Measurements from ENCODE around the gene WNT4. TPM values are rescaled to one million over a fixed set of nuclear protein-coding genes. Genes with fewer than 3 reads are reported as not detected.
A peak's percentile ranks its signal among the peaks of the same experiment; 100 is the strongest.

WNT4 gene
- polyA plus RNA-seq, 3 donors from 2014 or later = 0.08 TPM; not detected in 2

- H3K27ac Mint-ChIP-seq = no peak overlapping the region
Measured at GRCh38 chr1:22154626-22155025, 11.7 kb upstream of the WNT4 start.

GRCh38 chr1:22153660-22154437, 11.0 kb upstream of the WNT4 start:
- H3K4me3 Mint-ChIP-seq = no peak overlapping the region
- H3K9me3 Mint-ChIP-seq = no peaks in the 10 kb centered on the region
- H3K4me1 Mint-ChIP-seq = peaks cover 0 to 3% of the 10 kb centered on the region in 2 donors
- H3K36me3 Mint-ChIP-seq = peaks cover 0 to 3% (median 0%) of the 10 kb centered on the region in 3 donors
- peaks cover 0 to 10% (median 2%) of the 10 kb centered on the region in 3 donors for H3K27me3 Mint-ChIP-seq (ENCODE audit: low read depth in 3 of 3)
- no peak for DNase-seq
- no peak overlapping the region for H3K27ac Mint-ChIP-seq

More at GRCh38 chr1:22154626-22155025, 11.7 kb upstream of the WNT4 start:
- DNase-seq = no peak
- Mint-ChIP-seq H3K36me3 (peaks cover 0 to 3% (median 0%) of the 10 kb centered on the region in 3 donors), H3K4me1 (peaks cover 0 to 3% of the 10 kb centered on the region in 2 donors), H3K4me3 (no peak overlapping the region), H3K27me3 (ENCODE audit: low read depth in 3 of 3) (peaks cover 0 to 10% (median 2%) of the 10 kb centered on the region in 3 donors), H3K9me3 (no peaks in the 10 kb centered on the region)

DNA sequence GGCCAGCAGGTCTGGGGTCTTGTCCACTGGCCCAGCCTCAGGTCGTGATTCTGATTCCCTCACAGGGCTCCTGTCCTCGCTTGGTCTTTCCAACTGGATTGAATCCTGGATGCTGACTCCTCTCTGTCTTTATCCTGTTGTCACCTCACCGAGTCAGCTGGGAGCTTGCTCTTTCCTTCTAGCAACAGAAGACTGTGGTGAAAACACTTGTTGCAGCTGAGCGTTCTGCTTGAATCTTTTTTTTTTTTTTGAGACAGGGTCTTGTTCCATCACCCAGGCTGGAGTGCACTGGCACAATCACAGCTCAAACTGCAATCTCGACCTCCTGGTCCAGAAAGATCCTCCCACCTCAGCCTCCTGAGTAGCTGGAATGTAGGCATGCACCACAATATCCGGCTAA, 8.0 kb upstream of the WNT4 start:
- peaks cover 0 to 3% of the 10 kb centered on the region in 2 donors for H3K4me1 Mint-ChIP-seq
- H3K36me3 Mint-ChIP-seq = no peaks in the 10 kb centered on the region
- no peak overlapping the region for H3K27ac Mint-ChIP-seq
- no peak overlapping the region for H3K4me3 Mint-ChIP-seq
- no peaks in the 10 kb centered on the region for H3K9me3 Mint-ChIP-seq
- DNase-seq = no peak
- peaks cover 4 to 18% (median 7%) of the 10 kb centered on the region in 3 donors for H3K27me3 Mint-ChIP-seq (ENCODE audit: low read depth in 3 of 3)

DNA sequence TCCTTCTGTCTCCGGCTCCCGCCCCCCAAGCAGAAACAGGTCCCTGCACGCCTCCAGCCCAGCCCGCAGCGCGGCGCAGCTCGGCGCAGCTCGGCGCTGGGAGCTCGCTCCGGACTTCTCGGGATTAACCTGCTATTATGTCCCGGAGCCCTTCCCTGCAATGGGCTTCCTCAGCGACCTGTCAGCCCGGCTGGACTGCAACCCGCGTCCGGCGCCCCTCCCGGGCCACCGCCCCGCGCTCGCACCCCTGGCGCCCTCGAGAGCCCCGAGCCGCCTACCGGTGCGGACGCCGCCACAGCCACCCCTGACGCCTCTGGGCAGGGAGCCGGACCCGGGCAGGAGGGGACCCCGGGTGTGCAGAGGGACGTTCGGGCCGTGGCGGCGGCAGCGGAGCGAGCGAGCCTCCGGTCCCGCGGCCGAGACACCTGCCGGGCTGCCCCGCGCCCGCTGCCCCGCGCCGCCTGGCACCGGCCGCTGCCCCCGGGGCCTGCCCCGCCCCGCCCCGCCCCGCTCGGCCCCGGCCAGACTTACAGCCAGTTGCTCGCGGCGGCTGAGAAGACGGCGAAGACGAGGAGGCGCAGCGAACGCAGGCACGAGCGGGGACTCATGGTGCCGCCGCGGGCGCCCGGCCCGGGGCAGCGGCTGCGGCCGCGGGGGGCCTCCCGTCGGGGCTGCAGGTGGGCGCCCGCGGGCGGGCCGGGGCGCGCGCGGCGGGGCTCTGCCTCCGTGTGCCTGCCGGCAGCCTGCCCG, 407 bp downstream of the WNT4 start:
- Mint-ChIP-seq H3K9me3 (peaks cover 0 to 1% (median 0%) of the 10 kb centered on the region in 6 donors), H3K4me3 (peak overlapping the region in 3 of 5 donors; percentile 41 to 68 (median 57)), H3K36me3 (no peaks in the 10 kb centered on the region), H3K27ac (no peak overlapping the region), H3K4me1 (peaks cover 10 to 11% of the 10 kb centered on the region in 2 donors), H3K27me3 (ENCODE audit: low read depth in 3 of 3) (peaks cover 21 to 32% (median 22%) of the 10 kb centered on the region in 3 donors)
- peak in 1 of 3 donors; percentile 5 for DNase-seq

- Mint-ChIP-seq H3K36me3 (no peaks in the 10 kb centered on the region), H3K4me3 (peak overlapping the region; percentile 41 to 68 (median 63)), H3K9me3 (peaks cover 0 to 1% (median 0%) of the 10 kb centered on the region in 6 donors), H3K4me1 (peaks cover 10 to 11% of the 10 kb centered on the region in 2 donors), H3K27me3 (ENCODE audit: low read depth in 3 of 3) (peaks cover 19 to 32% (median 22%) of the 10 kb centered on the region in 3 donors), H3K27ac (no peak overlapping the region)
- no peak for DNase-seq
Measured at GRCh38 chr1:22141554-22142314, 1.2 kb downstream of the WNT4 start.

GRCh38 chr1:22140694-22141093, 2.2 kb downstream of the WNT4 start:
- Mint-ChIP-seq H3K27me3 (ENCODE audit: low read depth in 3 of 3) (peaks cover 17 to 23% (median 17%) of the 10 kb centered on the region in 3 donors), H3K4me1 (peaks cover 10 to 11% of the 10 kb centered on the region in 2 donors), H3K9me3 (peaks cover 0 to 1% (median 0%) of the 10 kb centered on the region in 6 donors), H3K4me3 (peak overlapping the region in 1 of 5 donors; percentile 41), H3K27ac (no peak overlapping the region), H3K36me3 (no peaks in the 10 kb centered on the region)
- DNase-seq = no peak

DNA sequence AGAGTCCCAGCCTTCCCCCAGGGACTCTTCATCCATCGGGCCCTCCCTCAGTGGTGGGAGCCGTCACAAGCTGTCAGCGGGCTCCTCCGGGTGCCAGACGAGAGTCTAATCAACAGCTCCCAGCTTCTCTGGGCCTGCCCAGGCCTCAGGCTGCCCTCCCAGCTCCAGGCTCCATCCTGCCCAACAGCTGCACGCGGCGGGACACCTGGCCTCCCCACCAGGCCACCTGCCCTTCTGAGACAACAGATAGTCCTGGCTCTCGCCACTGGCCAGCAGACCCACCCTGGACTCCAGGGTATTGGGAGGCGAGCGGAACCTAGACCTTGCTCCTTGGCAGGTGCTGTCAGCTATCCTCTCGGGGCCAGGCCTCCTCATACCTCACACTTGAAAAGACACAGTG, 3.1 kb downstream of the WNT4 start:
- Mint-ChIP-seq H3K27ac (no peak overlapping the region), H3K4me1 (peaks cover 10 to 11% of the 10 kb centered on the region in 2 donors), H3K9me3 (peaks cover 0 to 1% (median 0%) of the 10 kb centered on the region in 6 donors), H3K36me3 (no peaks in the 10 kb centered on the region), H3K27me3 (ENCODE audit: low read depth in 3 of 3) (peaks cover 13 to 15% (median 14%) of the 10 kb centered on the region in 3 donors), H3K4me3 (no peak overlapping the region)
- no peak for DNase-seq

DNA sequence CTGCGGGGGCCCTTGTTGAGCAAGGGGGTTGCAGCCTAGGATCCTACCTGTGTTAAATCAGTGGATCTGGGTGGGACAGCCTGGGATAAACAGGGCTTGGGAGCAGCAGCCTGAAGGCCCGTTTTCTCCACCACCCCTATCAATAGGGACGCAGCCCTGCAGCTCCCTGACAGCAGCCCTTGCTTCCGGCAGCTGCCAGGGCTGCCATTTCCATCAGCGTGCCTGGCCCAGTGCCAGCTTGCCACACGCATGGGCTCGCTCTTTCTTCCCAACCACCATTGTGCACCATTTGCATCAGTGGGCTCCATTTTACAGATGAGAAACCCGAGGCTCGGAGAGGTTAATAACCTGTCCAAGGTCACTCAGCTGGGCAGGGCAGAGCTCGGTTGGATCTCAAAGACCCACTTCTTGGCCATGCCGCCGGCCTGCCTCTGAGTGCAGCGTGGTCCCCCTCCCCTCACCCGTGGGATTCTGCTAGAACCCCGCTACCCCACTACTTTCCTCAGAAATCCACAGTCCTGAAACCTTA, 3.8 kb downstream of the WNT4 start:
- H3K4me1 Mint-ChIP-seq = peaks cover 6 to 11% of the 10 kb centered on the region in 2 donors
- H3K9me3 Mint-ChIP-seq = no peaks in the 10 kb centered on the region
- H3K27ac Mint-ChIP-seq = no peak overlapping the region
- no peaks in the 10 kb centered on the region for H3K36me3 Mint-ChIP-seq
- no peak for DNase-seq
- H3K4me3 Mint-ChIP-seq = no peak overlapping the region
- peaks cover 7 to 10% (median 8%) of the 10 kb centered on the region in 3 donors for H3K27me3 Mint-ChIP-seq (ENCODE audit: low read depth in 3 of 3)

DNA sequence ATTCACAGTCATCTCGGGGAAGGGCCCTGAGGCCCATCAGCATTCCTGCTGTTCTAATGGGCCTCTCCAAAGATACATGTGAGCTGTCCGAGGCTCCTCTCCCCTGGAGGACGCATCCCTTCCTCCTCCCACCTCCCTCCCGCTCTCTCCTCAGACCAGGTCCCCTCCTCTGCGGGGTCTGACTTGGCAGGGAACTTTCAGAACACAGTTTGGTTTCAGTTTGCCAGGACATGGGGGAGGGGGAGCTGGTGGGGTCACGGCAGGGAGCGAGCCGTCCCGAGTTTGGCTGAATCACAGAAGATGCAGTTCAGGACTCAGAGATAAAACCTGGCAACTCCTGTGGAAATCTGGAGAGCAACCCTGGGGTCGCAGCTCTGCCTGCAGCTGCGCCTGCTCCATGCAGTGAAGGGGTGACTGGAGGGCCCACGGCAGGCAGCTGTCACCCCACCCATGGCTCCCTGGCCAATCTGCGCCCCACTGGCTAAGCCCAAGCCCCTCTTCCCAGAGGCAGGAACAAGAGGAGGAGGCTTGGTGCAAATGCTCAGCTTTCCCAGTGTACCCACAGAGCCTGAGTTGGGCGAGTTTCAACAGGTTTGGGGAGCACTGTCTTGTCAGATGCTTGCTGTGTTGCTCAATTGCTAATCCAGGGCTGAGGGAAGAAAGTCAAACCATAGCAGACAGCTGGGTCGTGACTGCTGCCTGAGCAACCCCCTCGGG, 5.7 kb downstream of the WNT4 start:
- peaks cover 2 to 4% (median 4%) of the 10 kb centered on the region in 3 donors for H3K27me3 Mint-ChIP-seq (ENCODE audit: low read depth in 3 of 3)
- H3K4me3 Mint-ChIP-seq = no peak overlapping the region
- no peaks in the 10 kb centered on the region for H3K9me3 Mint-ChIP-seq

DNA sequence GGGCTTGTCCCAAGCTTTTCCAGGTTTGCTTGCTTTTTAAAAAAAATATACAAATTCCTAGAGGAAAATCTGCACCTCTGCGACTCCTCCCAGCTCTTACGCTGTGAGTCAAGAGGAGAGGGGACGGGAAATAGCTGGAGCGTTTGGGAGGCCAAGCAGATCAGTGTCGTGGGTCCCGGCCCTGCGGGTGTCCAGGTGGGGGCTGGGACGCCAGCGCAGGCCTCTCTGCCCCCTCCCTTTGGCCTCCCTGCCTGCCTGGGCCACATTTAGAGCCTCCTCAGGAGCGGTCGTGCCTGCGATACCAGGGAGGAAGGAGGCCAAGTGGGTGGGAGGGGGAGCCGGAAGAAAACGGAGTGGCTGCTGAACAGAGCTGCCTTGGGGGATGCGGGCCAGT, 9.0 kb downstream of the WNT4 start:
- no peaks in the 10 kb centered on the region for H3K36me3 Mint-ChIP-seq
- no peaks in the 10 kb centered on the region for H3K4me1 Mint-ChIP-seq
- no peaks in the 10 kb centered on the region for H3K27me3 Mint-ChIP-seq (ENCODE audit: low read depth in 3 of 3)
- no peak overlapping the region for H3K4me3 Mint-ChIP-seq
- no peak overlapping the region for H3K27ac Mint-ChIP-seq
- no peaks in the 10 kb centered on the region for H3K9me3 Mint-ChIP-seq
- DNase-seq = no peak

More for the DNA sequence above, 5.7 kb downstream of the WNT4 start:
- no peak for DNase-seq
- peaks cover 0 to 5% of the 10 kb centered on the region in 2 donors for H3K4me1 Mint-ChIP-seq
- no peaks in the 10 kb centered on the region for H3K36me3 Mint-ChIP-seq
- no peak overlapping the region for H3K27ac Mint-ChIP-seq

DNA sequence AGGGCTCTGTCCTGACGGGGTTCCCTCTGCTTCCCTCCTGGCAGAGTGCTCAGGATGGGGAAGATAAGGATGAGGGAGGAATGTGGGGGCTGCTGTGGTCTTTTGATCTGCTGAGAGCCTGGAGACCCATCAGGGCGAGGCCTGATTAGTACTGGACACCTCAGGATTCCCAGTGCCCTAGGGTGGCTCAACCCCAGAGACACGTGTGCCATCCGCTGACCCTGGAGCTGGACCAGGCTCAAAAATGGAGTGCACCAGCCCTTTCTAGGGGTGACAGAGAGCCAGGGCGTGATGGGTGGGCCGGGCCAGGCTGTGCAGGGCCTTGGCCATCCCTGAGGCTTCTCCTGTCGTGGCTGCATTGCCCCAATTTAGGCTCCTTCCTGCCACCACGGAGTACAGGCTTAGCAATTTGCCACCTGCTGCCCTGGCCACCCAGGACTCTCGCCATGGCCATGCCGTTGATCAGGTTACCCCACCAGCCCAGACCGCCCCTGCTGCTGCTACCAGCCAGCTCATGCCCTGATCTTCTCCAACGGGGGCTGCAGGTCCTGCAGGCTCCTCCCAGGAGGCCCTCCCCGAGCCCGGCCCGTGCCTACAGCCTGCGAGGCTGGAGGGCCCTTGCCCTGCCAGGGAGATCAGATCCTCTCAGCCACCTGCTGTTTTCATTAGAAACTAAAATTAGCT, 9.5 kb downstream of the WNT4 start:
- H3K9me3 Mint-ChIP-seq = no peaks in the 10 kb centered on the region
- H3K36me3 Mint-ChIP-seq = no peaks in the 10 kb centered on the region

GRCh38 chr1:22132517-22133235, 10.2 kb downstream of the WNT4 start:
- DNase-seq = no peak
- no peaks in the 10 kb centered on the region for H3K27me3 Mint-ChIP-seq (ENCODE audit: low read depth in 3 of 3)
- no peaks in the 10 kb centered on the region for H3K9me3 Mint-ChIP-seq
- H3K36me3 Mint-ChIP-seq = no peaks in the 10 kb centered on the region
- H3K4me3 Mint-ChIP-seq = no peak overlapping the region
- no peak overlapping the region for H3K27ac Mint-ChIP-seq
- no peaks in the 10 kb centered on the region for H3K4me1 Mint-ChIP-seq

More for the DNA sequence above, 9.5 kb downstream of the WNT4 start:
- H3K27ac Mint-ChIP-seq = no peak overlapping the region
- no peak overlapping the region for H3K4me3 Mint-ChIP-seq
- H3K27me3 Mint-ChIP-seq (ENCODE audit: low read depth in 3 of 3) = no peaks in the 10 kb centered on the region
- no peaks in the 10 kb centered on the region for H3K4me1 Mint-ChIP-seq
- DNase-seq = no peak
